K562 (cell line): ENCODE data around the gene PRM1.

Source experiments
- ADNP ChIP-seq: fragments of 200-800 bp; sonication (Bioruptor generic); IDR thresholded peaks from 2 replicates; pipeline ENCODE4 v1.6.1; 2016; ENCODE audit warnings: missing genetic modification characterization, missing compliant biosample characterization
- CREB1 ChIP-seq, 2 experiments: sonication (generic) in 1 of 2; formaldehyde crosslinking in 1 of 2; IDR thresholded peaks; 2 replicates each; pipeline versions ENCODE4 v1.6.1 to v1.8.0; 2012 to 2022; ENCODE audit warnings: inconsistent platforms in 1 of 2, mild to moderate bottlenecking in 1 of 2, missing genetic modification reagents in 1 of 2, moderate library complexity in 1 of 2
- FOXA1 ChIP-seq: fragments of 450-650 bp; IDR thresholded peaks from 2 replicates; pipeline ENCODE4 v1.6.1; 2016; ENCODE audit warnings: mild to moderate bottlenecking, borderline replicate concordance
- FOXK1 ChIP-seq: sonication (generic); formaldehyde crosslinking; IDR thresholded peaks from 2 replicates; pipeline ENCODE4 v1.8.0; 2022; ENCODE audit warnings: missing genetic modification reagents, mild to moderate bottlenecking, borderline replicate concordance
- HOXB6 ChIP-seq: fragments of 250-450 bp; sonication (Bioruptor Pico); IDR thresholded peaks from 2 replicates; pipeline ENCODE4 v1.5.1; 2022; ENCODE audit warnings: mild to moderate bottlenecking, borderline replicate concordance
- NFYB ChIP-seq: IDR thresholded peaks from 2 replicates; pipeline ENCODE4 v1.6.1; 2011; ENCODE audit warnings: mild to moderate bottlenecking, moderate library complexity; ENCODE audit not compliant: insufficient read length; ENCODE audit errors: extremely low read depth
- RBM22 ChIP-seq: fragments of 200-400 bp; formaldehyde crosslinking; IDR thresholded peaks from 2 replicates; pipeline ENCODE4 v1.6.1; 2018; ENCODE audit warnings: low read length, low read depth; ENCODE audit not compliant: poor library complexity, severe bottlenecking
- ZNF146 ChIP-seq: IDR thresholded peaks from one replicate; pipeline ENCODE4 v1.6.1; 2018; ENCODE audit warnings: missing compliant biosample characterization; ENCODE audit not compliant: unreplicated experiment
- TF ChIP-seq, protein P1 (sequence below), 3 experiments: IDR thresholded peaks in 2 of 3; conservative IDR thresholded peaks in 1 of 3; 2 replicates each; pipeline ENCODE4 v1.5.1; 2011 to 2012; ENCODE audit warnings: low read length in 3 of 3, mild to moderate bottlenecking in 3 of 3, control low read depth in 2 of 3, improper control_type of control experiment in 1 of 3, inconsistent platforms in 1 of 3, low read depth in 1 of 3, mixed read lengths in 1 of 3, moderate library complexity in 1 of 3; ENCODE audit not compliant: insufficient read depth in 2 of 3

DNA sequence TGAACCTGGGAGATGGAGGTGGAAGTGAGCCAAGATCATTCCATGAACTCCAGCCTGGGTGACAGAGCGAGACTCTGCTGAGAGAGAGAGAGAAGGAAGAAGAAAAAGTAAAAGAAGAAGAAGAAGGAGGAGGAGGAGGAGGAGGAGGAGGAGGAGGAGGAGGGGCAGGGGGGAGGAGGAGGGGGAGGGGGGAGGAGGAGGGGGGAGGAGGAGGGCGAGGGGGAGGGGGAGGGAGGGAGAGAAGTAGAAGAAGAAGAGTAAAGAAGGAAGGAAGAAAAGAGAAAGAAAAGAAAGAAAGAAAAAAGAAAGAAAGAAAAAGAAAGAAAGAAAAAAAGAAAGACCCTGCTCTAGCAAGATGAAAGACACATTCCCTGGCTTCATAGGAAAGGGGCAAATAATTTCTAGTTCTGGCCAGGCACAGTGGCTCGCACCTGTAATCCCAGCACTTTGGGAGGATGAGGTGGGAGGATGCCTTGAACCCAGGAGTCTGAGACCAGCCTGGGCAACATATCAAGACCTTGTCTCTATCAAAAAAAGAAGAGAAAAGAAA is 48.8 kb downstream of the PRM1 start:
- TF ChIP-seq, protein P1, sequence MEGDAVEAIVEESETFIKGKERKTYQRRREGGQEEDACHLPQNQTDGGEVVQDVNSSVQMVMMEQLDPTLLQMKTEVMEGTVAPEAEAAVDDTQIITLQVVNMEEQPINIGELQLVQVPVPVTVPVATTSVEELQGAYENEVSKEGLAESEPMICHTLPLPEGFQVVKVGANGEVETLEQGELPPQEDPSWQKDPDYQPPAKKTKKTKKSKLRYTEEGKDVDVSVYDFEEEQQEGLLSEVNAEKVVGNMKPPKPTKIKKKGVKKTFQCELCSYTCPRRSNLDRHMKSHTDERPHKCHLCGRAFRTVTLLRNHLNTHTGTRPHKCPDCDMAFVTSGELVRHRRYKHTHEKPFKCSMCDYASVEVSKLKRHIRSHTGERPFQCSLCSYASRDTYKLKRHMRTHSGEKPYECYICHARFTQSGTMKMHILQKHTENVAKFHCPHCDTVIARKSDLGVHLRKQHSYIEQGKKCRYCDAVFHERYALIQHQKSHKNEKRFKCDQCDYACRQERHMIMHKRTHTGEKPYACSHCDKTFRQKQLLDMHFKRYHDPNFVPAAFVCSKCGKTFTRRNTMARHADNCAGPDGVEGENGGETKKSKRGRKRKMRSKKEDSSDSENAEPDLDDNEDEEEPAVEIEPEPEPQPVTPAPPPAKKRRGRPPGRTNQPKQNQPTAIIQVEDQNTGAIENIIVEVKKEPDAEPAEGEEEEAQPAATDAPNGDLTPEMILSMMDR (IDR thresholded peaks at IDR 0.05 in 2 of 3, conservative IDR thresholded peaks at IDR 0.05 in 1 of 3; ENCODE audit: insufficient read depth in 2 of 3, low read depth in 1 of 3, low read length in 3 of 3), result no peak
- TF ChIP-seq FOXK1 (CRISPR knock-in tag), result no peak
- TF ChIP-seq FOXA1, result no peak
- TF ChIP-seq CREB1 (IDR thresholded peaks at IDR 0.05), result no peak
- no peak for TF ChIP-seq CREB1 (CRISPR knock-in tag; IDR thresholded peaks at IDR 0.05)
- no peak for TF ChIP-seq ADNP (tag)
- no peak for TF ChIP-seq HOXB6 (CRISPR knock-in tag)
- no peak for TF ChIP-seq NFYB
- no peak for TF ChIP-seq ZNF146 (CRISPR knock-in tag)
- no peak for TF ChIP-seq RBM22
